HepG2 (cell line): ENCODE results near the gene SSBP4. TPM values are rescaled to one million over a fixed set of nuclear protein-coding genes. Genes with fewer than 3 reads are reported as not detected.
A peak's percentile ranks its signal among the peaks of the same experiment; 100 is the strongest.

Experiments used
- ETV6 ChIP-seq: sonication (generic); formaldehyde crosslinking; conservative IDR thresholded peaks from 2 replicates; pipeline ENCODE4 v1.4.0; 2020; ENCODE audit warnings: missing genetic modification reagents
- KDM5B ChIP-seq: sonication (generic); formaldehyde crosslinking; IDR thresholded peaks from 2 replicates; pipeline ENCODE4 v1.4.0; 2020; ENCODE audit warnings: missing genetic modification reagents, mild to moderate bottlenecking, borderline replicate concordance
- NFE2L1 ChIP-seq: sonication (generic); formaldehyde crosslinking; IDR thresholded peaks from 2 replicates; pipeline ENCODE4 v1.4.0; 2020; ENCODE audit warnings: missing genetic modification reagents, mild to moderate bottlenecking, borderline replicate concordance
- NFKB2 ChIP-seq: sonication (generic); formaldehyde crosslinking; IDR thresholded peaks from 2 replicates; pipeline ENCODE4 v1.4.0; 2020; ENCODE audit warnings: missing genetic modification reagents, borderline replicate concordance
- NR2C2 ChIP-seq: sonication (generic); formaldehyde crosslinking; IDR thresholded peaks from 2 replicates; pipeline ENCODE4 v1.4.0; 2020; ENCODE audit warnings: missing genetic modification reagents, mild to moderate bottlenecking, moderate library complexity, borderline replicate concordance
- SRSF9 ChIP-seq: fragments of 200-400 bp; formaldehyde crosslinking; IDR thresholded peaks from 2 replicates; pipeline ENCODE4 v1.6.1; 2018; ENCODE audit warnings: borderline replicate concordance, mild to moderate bottlenecking, low read depth, low read length; ENCODE audit not compliant: insufficient read depth, poor library complexity, severe bottlenecking
- ZNF703 ChIP-seq: sonication (generic); formaldehyde crosslinking; IDR thresholded peaks from 2 replicates; pipeline ENCODE4 v1.5.1; 2020; ENCODE audit warnings: missing genetic modification reagents, mild to moderate bottlenecking, moderate library complexity, borderline replicate concordance
- polyA plus RNA-seq, 8 experiments: library from polyadenylated mRNA; depleted of rRNA in 3 of 8; stranded (reverse) in 7 of 8; unstranded in 1 of 8; fragments of >200 nt; fragmentation: Illumina TruSeq in 4 of 8; extraction: Trizol in 4 of 8; gene quantifications; 2 replicates each; pipeline versions ENCODE4 v1.2.1 to v1.2.3, GENCODE V29; 2011 to 2016; ENCODE audit warnings: low read depth in 4 of 8, missing spikeins in 1 of 8, mixed read lengths in 1 of 8; ENCODE audit not compliant: insufficient read depth in 1 of 8
- total RNA-seq, 5 experiments: library from RNA; depleted of rRNA; stranded (reverse); fragments of >200 nt; fragmentation: Illumina TruSeq; extraction: Trizol; gene quantifications; 2 replicates each; pipeline ENCODE4 v1.2.3, GENCODE V29; 2016; ENCODE audit warnings: low read depth in 1 of 5
- TF ChIP-seq, protein P1 (sequence below): sonication (generic); formaldehyde crosslinking; IDR thresholded peaks from 2 replicates; pipeline ENCODE4 v1.5.1; 2020; ENCODE audit warnings: missing genetic modification reagents, mild to moderate bottlenecking, borderline replicate concordance
- TF ChIP-seq, protein P2 (sequence below): sonication (generic); formaldehyde crosslinking; IDR thresholded peaks from 2 replicates; pipeline ENCODE4 v1.4.0; 2020; ENCODE audit warnings: mild to moderate bottlenecking, missing genetic modification reagents
- TF ChIP-seq, protein P3 (sequence below): sonication (generic); formaldehyde crosslinking; IDR thresholded peaks from 2 replicates; pipeline ENCODE4 v1.5.0; 2020; ENCODE audit warnings: missing genetic modification reagents
- TF ChIP-seq, protein P4 (sequence below): sonication (generic); formaldehyde crosslinking; IDR thresholded peaks from 2 replicates; pipeline ENCODE4 v1.8.1; 2023; ENCODE audit warnings: mild to moderate bottlenecking, missing genetic modification reagents, borderline replicate concordance
- TF ChIP-seq, protein P5 (sequence below): sonication (generic); formaldehyde crosslinking; IDR thresholded peaks from 2 replicates; pipeline ENCODE4 v1.5.0; 2020; ENCODE audit warnings: missing genetic modification reagents
- TF ChIP-seq, protein P6 (sequence below): sonication (generic); formaldehyde crosslinking; IDR thresholded peaks from 2 replicates; pipeline ENCODE4 v1.4.0; 2020; ENCODE audit warnings: missing genetic modification reagents, borderline replicate concordance

Gene SSBP4
- total and polyA plus RNA-seq, 2 of the 13 experiments (the other 11 are each of a cell fraction or from before 2014, with no cell fraction given) = 20.8 to 39.5 TPM

DNA sequence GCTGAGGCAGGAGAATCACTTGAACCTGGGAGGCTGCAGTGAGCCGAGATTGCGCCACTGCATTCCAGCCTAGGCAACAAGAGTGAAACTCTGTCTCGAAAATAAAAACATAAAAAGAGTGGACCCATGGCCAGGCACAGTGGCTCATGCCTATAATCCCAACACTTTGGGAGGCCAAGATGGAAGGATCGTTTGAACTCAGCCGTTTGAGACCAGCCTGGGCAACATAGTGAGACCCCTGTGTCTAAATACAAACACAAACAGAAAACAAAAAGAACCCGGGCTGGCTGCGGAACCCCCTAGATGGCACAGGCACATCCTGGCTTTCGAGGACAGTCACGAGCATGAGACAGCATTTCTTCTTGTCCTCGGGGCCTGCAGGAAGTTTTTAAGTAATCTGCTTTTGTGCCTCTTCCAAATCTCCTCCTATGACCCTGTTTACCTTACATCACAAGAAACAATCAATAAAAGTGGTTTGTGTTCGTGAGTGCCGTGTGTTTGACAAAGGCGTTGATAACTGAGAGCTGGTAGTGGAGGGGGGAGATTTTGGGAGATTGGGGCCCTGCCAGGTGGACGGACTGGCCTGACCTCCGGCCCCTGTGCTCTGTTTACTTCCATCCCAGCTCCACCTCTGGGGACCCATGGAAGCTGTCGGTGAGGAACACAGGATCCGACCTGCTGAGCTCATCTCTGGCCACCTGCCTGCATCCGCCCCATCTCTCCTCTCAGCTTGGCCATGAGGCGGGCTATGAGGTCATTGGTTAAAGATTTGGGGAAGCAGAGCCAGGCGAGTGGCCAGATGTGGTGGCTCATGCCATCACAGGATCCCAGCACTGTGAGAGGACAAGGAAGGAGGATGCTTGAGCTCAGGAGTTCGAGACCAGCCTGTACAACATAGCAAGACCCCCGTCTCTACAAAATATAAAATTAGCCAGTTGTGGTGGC lies 39.1 kb upstream of the SSBP4 start (continued):
- TF ChIP-seq KDM5B (CRISPR knock-in tag) (peak; percentile 77; the same call in 1 of the 2 replicates), SRSF9 (no peak), ZNF703 (CRISPR knock-in tag) (peak; percentile 88), ETV6 (CRISPR knock-in tag) (no peak), NFKB2 (CRISPR knock-in tag) (peak; percentile 51), NFE2L1 (CRISPR knock-in tag) (peak; percentile 90; the same call in 1 of the 2 replicates), NR2C2 (CRISPR knock-in tag) (peak; percentile 90)
- TF ChIP-seq, protein P1, sequence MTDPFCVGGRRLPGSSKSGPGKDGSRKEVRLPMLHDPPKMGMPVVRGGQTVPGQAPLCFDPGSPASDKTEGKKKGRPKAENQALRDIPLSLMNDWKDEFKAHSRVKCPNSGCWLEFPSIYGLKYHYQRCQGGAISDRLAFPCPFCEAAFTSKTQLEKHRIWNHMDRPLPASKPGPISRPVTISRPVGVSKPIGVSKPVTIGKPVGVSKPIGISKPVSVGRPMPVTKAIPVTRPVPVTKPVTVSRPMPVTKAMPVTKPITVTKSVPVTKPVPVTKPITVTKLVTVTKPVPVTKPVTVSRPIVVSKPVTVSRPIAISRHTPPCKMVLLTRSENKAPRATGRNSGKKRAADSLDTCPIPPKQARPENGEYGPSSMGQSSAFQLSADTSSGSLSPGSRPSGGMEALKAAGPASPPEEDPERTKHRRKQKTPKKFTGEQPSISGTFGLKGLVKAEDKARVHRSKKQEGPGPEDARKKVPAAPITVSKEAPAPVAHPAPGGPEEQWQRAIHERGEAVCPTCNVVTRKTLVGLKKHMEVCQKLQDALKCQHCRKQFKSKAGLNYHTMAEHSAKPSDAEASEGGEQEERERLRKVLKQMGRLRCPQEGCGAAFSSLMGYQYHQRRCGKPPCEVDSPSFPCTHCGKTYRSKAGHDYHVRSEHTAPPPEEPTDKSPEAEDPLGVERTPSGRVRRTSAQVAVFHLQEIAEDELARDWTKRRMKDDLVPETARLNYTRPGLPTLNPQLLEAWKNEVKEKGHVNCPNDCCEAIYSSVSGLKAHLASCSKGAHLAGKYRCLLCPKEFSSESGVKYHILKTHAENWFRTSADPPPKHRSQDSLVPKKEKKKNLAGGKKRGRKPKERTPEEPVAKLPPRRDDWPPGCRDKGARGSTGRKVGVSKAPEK = no peak
- TF ChIP-seq, protein P2, sequence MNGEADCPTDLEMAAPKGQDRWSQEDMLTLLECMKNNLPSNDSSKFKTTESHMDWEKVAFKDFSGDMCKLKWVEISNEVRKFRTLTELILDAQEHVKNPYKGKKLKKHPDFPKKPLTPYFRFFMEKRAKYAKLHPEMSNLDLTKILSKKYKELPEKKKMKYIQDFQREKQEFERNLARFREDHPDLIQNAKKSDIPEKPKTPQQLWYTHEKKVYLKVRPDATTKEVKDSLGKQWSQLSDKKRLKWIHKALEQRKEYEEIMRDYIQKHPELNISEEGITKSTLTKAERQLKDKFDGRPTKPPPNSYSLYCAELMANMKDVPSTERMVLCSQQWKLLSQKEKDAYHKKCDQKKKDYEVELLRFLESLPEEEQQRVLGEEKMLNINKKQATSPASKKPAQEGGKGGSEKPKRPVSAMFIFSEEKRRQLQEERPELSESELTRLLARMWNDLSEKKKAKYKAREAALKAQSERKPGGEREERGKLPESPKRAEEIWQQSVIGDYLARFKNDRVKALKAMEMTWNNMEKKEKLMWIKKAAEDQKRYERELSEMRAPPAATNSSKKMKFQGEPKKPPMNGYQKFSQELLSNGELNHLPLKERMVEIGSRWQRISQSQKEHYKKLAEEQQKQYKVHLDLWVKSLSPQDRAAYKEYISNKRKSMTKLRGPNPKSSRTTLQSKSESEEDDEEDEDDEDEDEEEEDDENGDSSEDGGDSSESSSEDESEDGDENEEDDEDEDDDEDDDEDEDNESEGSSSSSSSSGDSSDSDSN (CRISPR knock-in tag) = peak; percentile 83
- TF ChIP-seq, protein P3, sequence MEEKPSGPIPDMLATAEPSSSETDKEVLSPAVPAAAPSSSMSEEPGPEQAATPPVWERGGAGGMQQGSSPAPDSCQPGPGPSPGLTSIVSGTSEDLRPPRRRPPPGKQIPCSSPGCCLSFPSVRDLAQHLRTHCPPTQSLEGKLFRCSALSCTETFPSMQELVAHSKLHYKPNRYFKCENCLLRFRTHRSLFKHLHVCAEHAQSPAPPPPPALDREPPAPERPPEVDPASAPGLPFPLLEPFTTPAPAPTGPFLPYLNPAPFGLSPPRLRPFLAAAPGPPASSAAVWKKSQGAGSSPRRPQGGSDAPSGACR (CRISPR knock-in tag) = peak; percentile 91; the same call in 1 of the 2 replicates
- TF ChIP-seq, protein P4, sequence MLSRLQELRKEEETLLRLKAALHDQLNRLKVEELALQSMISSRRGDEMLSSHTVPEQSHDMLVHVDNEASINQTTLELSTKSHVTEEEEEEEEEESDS (CRISPR knock-in tag) = peak; percentile 49; the same call in 1 of the 2 replicates
- TF ChIP-seq, protein P5, sequence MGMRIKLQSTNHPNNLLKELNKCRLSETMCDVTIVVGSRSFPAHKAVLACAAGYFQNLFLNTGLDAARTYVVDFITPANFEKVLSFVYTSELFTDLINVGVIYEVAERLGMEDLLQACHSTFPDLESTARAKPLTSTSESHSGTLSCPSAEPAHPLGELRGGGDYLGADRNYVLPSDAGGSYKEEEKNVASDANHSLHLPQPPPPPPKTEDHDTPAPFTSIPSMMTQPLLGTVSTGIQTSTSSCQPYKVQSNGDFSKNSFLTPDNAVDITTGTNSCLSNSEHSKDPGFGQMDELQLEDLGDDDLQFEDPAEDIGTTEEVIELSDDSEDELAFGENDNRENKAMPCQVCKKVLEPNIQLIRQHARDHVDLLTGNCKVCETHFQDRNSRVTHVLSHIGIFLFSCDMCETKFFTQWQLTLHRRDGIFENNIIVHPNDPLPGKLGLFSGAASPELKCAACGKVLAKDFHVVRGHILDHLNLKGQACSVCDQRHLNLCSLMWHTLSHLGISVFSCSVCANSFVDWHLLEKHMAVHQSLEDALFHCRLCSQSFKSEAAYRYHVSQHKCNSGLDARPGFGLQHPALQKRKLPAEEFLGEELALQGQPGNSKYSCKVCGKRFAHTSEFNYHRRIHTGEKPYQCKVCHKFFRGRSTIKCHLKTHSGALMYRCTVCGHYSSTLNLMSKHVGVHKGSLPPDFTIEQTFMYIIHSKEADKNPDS = no peak
- TF ChIP-seq, protein P6, sequence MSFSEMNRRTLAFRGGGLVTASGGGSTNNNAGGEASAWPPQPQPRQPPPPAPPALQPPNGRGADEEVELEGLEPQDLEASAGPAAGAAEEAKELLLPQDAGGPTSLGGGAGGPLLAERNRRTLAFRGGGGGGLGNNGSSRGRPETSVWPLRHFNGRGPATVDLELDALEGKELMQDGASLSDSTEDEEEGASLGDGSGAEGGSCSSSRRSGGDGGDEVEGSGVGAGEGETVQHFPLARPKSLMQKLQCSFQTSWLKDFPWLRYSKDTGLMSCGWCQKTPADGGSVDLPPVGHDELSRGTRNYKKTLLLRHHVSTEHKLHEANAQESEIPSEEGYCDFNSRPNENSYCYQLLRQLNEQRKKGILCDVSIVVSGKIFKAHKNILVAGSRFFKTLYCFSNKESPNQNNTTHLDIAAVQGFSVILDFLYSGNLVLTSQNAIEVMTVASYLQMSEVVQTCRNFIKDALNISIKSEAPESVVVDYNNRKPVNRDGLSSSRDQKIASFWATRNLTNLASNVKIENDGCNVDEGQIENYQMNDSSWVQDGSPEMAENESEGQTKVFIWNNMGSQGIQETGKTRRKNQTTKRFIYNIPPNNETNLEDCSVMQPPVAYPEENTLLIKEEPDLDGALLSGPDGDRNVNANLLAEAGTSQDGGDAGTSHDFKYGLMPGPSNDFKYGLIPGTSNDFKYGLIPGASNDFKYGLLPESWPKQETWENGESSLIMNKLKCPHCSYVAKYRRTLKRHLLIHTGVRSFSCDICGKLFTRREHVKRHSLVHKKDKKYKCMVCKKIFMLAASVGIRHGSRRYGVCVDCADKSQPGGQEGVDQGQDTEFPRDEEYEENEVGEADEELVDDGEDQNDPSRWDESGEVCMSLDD (CRISPR knock-in tag) = no peak; the same call in 1 of the 2 replicates
